ENCODE data around the gene SGCE. TPM values are rescaled to one million over a fixed set of nuclear protein-coding genes. Genes with fewer than 3 reads are reported as not detected.

Gene SGCE
- total and polyA plus RNA-seq, 2 experiments from 2014 or later, result 46.1 to 54.8 TPM

- TF ChIP-seq CTCF (conservative IDR thresholded peaks at IDR 0.05; ENCODE audit: low read depth in 2 of 2) (no peak), EZH2phosphoT487 (IDR thresholded peaks at IDR 0.05; ENCODE audit: unreplicated experiment) (no peak)
Observed at GRCh38 chr7:94698275-94698674, 42.3 kb upstream of the SGCE start (continued).

GRCh38 chr7:94697035-94697974, 41.4 kb upstream of the SGCE start:
- Histone ChIP-seq H3K36me3 (ENCODE audit: insufficient read depth) (no peaks in the 10 kb centered on the region), H3K4me3 (no peak overlapping the region), H2AFZ (no peak overlapping the region), H3F3A (replicated peaks; ENCODE audit: low read depth) (no peaks in the 10 kb centered on the region), H3K79me2 (replicated peaks; ENCODE audit: insufficient read depth) (no peaks in the 10 kb centered on the region), H3K27me3 (ENCODE audit: insufficient read depth) (no peaks in the 10 kb centered on the region), H4K20me1 (replicated peaks; ENCODE audit: insufficient read depth) (no peaks in the 10 kb centered on the region), H3K9me2 (ENCODE audit: insufficient read depth) (no peaks in the 10 kb centered on the region), H3K27ac (ENCODE audit: low read depth) (no peak overlapping the region), H3K4me1 (ENCODE audit: insufficient read depth) (no peaks in the 10 kb centered on the region; the same call in 1 of the 2 replicates), H3K4me2 (no peak overlapping the region)
- H3K4me3 Mint-ChIP-seq, result no peak overlapping the region
- H3K27me3 Mint-ChIP-seq (ENCODE audit: insufficient read depth, low read depth, poor library complexity), result no peaks in the 10 kb centered on the region
- no peaks in the 10 kb centered on the region for H3K36me3 Mint-ChIP-seq (ENCODE audit: low read depth)
- no peaks in the 10 kb centered on the region; the same call in 2 of the 3 replicates for H3K9me3 Mint-ChIP-seq
- no peak for DNase-seq (ENCODE audit: low spot score)
- ATAC-seq, result no peak
- H3K4me1 Mint-ChIP-seq, result peaks cover 8% of the 10 kb centered on the region; the same call in 2 of the 3 replicates
- H3K27ac Mint-ChIP-seq, result no peak overlapping the region
- TF ChIP-seq ZNF114 (CRISPR knock-in tag; IDR thresholded peaks at IDR 0.05) (no peak), POLR2AphosphoS5 (IDR thresholded peaks at IDR 0.05; ENCODE audit: low read depth) (no peak), REST (IDR thresholded peaks at IDR 0.05; ENCODE audit: unreplicated experiment) (no peak), JUNB (IDR thresholded peaks at IDR 0.05; ENCODE audit: unreplicated experiment) (no peak), ZNF462 (CRISPR knock-in tag; IDR thresholded peaks at IDR 0.05) (no peak), CREB1 (CRISPR knock-in tag; IDR thresholded peaks at IDR 0.05; ENCODE audit: low read depth) (no peak), EZH2phosphoT487 (IDR thresholded peaks at IDR 0.05; ENCODE audit: unreplicated experiment) (no peak), STAT1 (IDR thresholded peaks at IDR 0.05; ENCODE audit: unreplicated experiment) (no peak), CTCF (conservative IDR thresholded peaks at IDR 0.05; ENCODE audit: low read depth in 2 of 2) (no peak)

Data from GM23338 (cell line).